Measurements from ENCODE around the gene TMEM39A.

GRCh38 chr3:119498186-119499011 lies 35.0 kb upstream of the TMEM39A start, which contains the start of gene TIMMDC1:
- TF ChIP-seq CTCF (IDR thresholded peaks at IDR 0.05; ENCODE audit: low read length): no peak
- TF ChIP-seq EZH2 (optimal IDR thresholded peaks at IDR 0.05; ENCODE audit: low read depth, low read length): no peak

All from MM.1S (cell line).